RWPE2 (cell line): ENCODE results near the gene AKIP1.

Source experiments
- ATAC-seq: fragments of 200-7000 bp; cut with Tn5 transposase; 3 replicates; pipeline ENCODE4 v1.9.1; 2021; ENCODE audit warnings: low read depth
- DNase-seq: peaks from one replicate; pipeline ENCODE4 v3.0.0-alpha.2; 2020; ENCODE audit warnings: low spot score
- H3K27ac ChIP-seq: fragments of 450-650 bp; 2 replicates; pipeline ENCODE4 v1.5.1; 2017; ENCODE audit warnings: mild to moderate bottlenecking; ENCODE audit not compliant: poor library complexity, severe bottlenecking
- H3K27me3 ChIP-seq: fragments of 250-450 bp; sonication (Bioruptor Pico); 2 replicates; pipeline ENCODE4 v1.5.1; 2021; ENCODE audit warnings: mild to moderate bottlenecking, moderate library complexity; ENCODE audit not compliant: insufficient read depth, poor library complexity, severe bottlenecking
- H3K36me3 ChIP-seq: fragments of 250-450 bp; sonication (Bioruptor Pico); 2 replicates; pipeline ENCODE4 v1.5.1; 2020; ENCODE audit warnings: low read depth, mild to moderate bottlenecking, moderate library complexity
- H3K4me1 ChIP-seq: fragments of 250-450 bp; sonication (Bioruptor Pico); 2 replicates; pipeline ENCODE4 v1.5.1; 2021; ENCODE audit warnings: mild to moderate bottlenecking, moderate library complexity; ENCODE audit not compliant: insufficient read depth, poor library complexity, severe bottlenecking
- H3K4me3 ChIP-seq: fragments of 250-450 bp; sonication (Bioruptor Pico); 2 replicates; pipeline ENCODE4 v1.5.1; 2021; ENCODE audit warnings: mild to moderate bottlenecking, moderate library complexity; ENCODE audit not compliant: severe bottlenecking
- H3K9me3 ChIP-seq: fragments of 250-450 bp; sonication (Bioruptor Pico); 2 replicates; pipeline ENCODE4 v1.5.1; 2021; ENCODE audit warnings: mild to moderate bottlenecking, moderate library complexity; ENCODE audit not compliant: severe bottlenecking
- TF ChIP-seq, protein P1 (sequence below): fragments of 450-650 bp; IDR thresholded peaks from one replicate; pipeline ENCODE4 v1.5.1; 2017; ENCODE audit warnings: mild to moderate bottlenecking, moderate library complexity; ENCODE audit not compliant: poor library complexity, severe bottlenecking

The AKIP1 gene

DNA sequence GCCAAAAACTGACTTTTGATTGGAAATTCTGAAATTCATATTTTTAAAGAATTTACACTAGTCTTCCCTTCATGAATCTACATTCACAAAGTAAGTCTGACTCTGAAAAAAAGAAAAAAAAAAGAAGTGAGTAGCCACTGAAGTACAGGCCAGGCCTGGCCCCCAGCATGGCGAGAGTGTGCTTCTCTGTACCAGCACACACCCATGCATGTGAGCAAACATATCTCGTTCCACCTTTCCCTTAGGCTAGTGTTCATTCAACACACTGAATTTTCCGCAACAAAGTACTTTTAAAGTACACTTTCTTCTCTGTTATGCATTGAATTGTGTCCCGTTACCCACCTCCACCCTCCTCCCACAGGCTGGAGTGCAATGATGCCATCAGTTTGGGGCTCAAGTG lies 17.2 kb downstream of the AKIP1 start:
- H3K27me3 ChIP-seq, result no peaks in the 10 kb centered on the region
- H3K4me3 ChIP-seq, result no peak overlapping the region
- TF ChIP-seq, protein P1, sequence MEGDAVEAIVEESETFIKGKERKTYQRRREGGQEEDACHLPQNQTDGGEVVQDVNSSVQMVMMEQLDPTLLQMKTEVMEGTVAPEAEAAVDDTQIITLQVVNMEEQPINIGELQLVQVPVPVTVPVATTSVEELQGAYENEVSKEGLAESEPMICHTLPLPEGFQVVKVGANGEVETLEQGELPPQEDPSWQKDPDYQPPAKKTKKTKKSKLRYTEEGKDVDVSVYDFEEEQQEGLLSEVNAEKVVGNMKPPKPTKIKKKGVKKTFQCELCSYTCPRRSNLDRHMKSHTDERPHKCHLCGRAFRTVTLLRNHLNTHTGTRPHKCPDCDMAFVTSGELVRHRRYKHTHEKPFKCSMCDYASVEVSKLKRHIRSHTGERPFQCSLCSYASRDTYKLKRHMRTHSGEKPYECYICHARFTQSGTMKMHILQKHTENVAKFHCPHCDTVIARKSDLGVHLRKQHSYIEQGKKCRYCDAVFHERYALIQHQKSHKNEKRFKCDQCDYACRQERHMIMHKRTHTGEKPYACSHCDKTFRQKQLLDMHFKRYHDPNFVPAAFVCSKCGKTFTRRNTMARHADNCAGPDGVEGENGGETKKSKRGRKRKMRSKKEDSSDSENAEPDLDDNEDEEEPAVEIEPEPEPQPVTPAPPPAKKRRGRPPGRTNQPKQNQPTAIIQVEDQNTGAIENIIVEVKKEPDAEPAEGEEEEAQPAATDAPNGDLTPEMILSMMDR, result no peak
- no peaks in the 10 kb centered on the region for H3K9me3 ChIP-seq
- H3K36me3 ChIP-seq, result no peaks in the 10 kb centered on the region
- peaks cover 5% of the 10 kb centered on the region for H3K4me1 ChIP-seq
- H3K27ac ChIP-seq, result no peak overlapping the region
- no peak for ATAC-seq
- DNase-seq, result no peak

DNA sequence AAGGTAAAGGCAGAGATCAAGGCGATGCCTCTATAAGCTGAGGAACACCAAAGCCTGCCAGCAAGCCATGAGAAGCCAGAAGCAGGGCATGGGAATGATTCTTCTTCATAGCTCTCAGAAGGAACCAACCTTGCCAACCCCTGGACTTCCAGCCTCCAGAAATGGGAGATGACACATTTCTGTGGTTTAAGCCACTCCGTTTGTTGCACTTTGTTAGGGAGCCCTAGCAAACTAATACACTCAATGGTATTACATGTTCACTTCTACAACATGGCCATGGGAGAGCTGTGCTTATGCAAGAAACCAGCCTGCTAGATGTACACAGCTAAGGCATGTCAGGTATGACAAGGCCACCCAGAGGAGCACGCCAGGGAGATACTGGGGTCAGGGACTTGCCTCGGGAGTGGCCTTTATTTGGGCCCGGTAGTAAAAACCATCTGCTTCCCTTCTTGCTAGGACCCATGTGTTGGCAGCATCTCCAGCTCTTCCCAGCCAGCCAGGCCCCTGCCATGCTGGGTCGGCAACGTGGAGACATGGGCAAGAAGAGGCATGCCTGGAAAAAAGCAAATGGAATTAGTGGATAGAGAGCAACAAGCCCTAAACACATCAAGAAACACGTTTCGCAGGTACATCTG lies 18.1 kb downstream of the AKIP1 start:
- DNase-seq (no peak), ATAC-seq (no peak)
- H3K9me3 ChIP-seq, result no peaks in the 10 kb centered on the region
- H3K4me3 ChIP-seq, result no peak overlapping the region
- peaks cover 1% of the 10 kb centered on the region for H3K4me1 ChIP-seq
- H3K27me3 ChIP-seq, result no peaks in the 10 kb centered on the region
- no peak overlapping the region for H3K27ac ChIP-seq
- H3K36me3 ChIP-seq, result no peaks in the 10 kb centered on the region
- TF ChIP-seq, protein P1, result no peak

DNA sequence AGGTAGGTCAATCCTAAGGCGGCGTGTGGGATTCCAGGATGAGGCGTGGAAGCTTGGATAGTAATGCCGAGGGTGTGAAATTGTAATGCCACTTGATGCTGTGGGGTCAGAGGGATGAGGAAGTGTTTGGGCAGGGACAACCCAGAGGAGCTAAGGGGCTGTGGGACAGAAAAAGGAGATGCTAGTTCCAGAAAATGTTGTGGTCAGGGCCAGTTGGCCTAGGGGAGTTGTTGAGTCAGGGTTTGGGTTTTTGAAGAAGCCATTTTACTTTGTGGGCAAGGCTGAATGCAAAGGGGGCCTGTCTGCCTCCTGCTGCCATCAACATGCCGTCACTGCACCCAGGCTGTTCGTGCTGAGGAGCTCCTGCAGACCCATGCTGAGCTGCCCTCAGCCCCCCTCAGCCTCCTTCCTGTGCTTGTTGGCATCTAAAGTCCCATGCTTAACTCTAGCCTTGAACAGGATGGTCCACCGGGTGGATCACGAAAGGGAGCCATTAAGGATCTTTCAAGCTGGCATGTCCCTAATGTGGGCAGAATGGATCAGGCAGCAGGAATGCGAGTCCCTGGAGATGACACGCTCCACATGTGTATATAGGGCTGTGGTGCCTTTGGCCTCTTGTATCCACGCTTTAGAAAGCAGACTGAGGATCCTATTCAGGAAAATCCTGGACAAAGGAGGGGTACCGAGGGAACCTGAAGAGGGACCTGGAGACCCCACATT lies 19.6 kb downstream of the AKIP1 start:
- ATAC-seq, result no peak
- TF ChIP-seq, protein P1, result no peak
- H3K27me3 ChIP-seq, result no peaks in the 10 kb centered on the region
- H3K4me1 ChIP-seq, result peaks cover 7% of the 10 kb centered on the region
- H3K4me3 ChIP-seq, result no peak overlapping the region
- no peak overlapping the region for H3K27ac ChIP-seq
- no peak for DNase-seq
- H3K9me3 ChIP-seq, result no peaks in the 10 kb centered on the region
- H3K36me3 ChIP-seq, result no peaks in the 10 kb centered on the region

DNA sequence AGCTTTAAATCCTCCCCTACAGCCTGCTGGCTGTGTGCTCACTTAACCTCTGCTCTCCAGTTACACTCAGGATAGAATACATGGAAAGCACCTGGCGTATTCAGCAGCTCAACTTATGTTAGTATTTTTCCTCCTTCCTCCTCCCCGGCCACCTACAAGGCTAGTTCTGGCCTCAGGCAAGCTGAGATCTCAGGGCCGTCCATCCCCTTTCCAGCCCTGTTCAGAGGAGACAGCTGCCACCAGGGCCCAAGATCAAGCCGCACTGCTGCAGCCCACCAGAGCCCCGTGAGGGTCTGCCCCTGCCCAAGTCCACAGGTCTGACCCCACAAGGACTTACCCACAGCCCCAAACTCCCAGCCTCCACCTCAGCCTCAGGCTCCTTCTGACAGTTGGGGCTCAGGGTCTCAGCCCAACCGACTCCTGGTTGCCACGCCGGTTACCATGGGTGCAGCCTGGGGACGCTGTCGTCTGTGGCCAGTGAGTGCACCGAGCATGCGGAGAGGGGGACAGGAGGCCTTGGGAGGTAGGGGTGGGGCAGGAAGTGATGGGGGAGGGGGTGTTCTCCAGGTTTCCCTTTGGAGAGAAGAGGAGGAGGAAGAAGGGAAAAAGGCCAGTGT lies 21.7 kb downstream of the AKIP1 start, which contains the start of gene C11orf16:
Gene C11orf16, minus strand, starts transcription at position 384 of the 617 bp plus-strand sequence. CDS start 639 bp downstream, outside the sequence.
- no peaks in the 10 kb centered on the region for H3K9me3 ChIP-seq
- no peak for DNase-seq
- no peaks in the 10 kb centered on the region for H3K27me3 ChIP-seq
- TF ChIP-seq, protein P1, result no peak
- no peak within 1 kb of the TSS for H3K27ac ChIP-seq
- ATAC-seq, result no peak
- peaks cover 7% of the 10 kb centered on the region for H3K4me1 ChIP-seq
- no peaks in the 10 kb centered on the region for H3K36me3 ChIP-seq
- H3K4me3 ChIP-seq, result no peak within 1 kb of the TSS

DNA sequence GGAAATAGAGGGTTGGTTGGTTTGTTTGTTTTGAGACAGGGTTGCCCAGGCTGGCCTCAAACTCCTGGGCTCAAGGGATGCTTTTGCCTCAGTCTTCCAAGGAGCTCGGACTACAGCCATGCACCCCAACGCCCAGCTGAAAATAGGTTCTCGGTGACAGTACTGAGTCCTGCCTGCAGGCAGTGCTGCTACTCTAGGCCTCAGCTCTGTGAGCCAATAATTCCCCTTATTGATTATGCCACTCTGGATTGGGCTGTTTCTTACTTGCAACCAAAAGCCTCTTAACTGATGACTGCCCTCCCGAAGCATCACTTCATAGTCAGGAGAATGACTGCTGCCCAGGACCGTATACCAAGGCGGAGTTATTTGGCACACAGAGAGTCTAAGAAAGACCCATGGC lies 22.9 kb downstream of the AKIP1 start:
- H3K27me3 ChIP-seq, result no peaks in the 10 kb centered on the region

More for the DNA sequence above, 22.9 kb downstream of the AKIP1 start:
- DNase-seq (no peak), ATAC-seq (no peak)
- Histone ChIP-seq H3K9me3 (no peaks in the 10 kb centered on the region), H3K4me1 (peaks cover 7% of the 10 kb centered on the region), H3K4me3 (no peak overlapping the region), H3K27ac (peak overlapping the region; percentile 57), H3K36me3 (no peaks in the 10 kb centered on the region)
- TF ChIP-seq, protein P1, result no peak
